OCI-LY3 (cell line): Measurements from ENCODE around the gene PIGX.

Experiments used
- CTCF ChIP-seq: fragments of 200-600, 300-600 bp; sonication (generic); IDR thresholded peaks from 2 replicates; pipeline ENCODE4 v1.5.1; 2014; ENCODE audit warnings: antibody characterized with exemption, low read length, low read depth
- EZH2phosphoT487 ChIP-seq: fragments of 200-600 bp; shearing (Covaris generic); IDR thresholded peaks from 2 replicates; pipeline ENCODE4 v1.6.1; 2018; ENCODE audit warnings: antibody characterized with exemption, mixed run types, low read depth

DNA sequence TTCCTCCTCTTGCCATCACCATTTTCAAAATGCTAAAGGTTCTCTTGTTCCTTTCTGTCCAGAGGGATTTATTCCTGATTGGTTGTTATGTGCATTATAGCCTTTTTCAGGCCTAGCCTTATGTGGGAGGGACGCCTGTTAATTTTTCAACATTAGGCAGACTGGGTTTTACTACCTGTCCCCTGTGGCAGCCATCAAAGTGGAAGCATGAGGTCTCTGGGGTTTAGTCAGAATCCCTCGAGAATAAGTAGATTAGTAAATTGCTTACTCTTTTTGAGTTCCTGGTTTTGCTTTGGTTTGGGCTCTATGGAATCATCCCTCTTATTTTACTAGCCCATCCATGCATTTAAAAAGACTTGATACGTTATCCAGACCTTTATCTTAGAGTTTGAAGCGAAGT, 59.9 kb downstream of the PIGX start:
- no peak for TF ChIP-seq CTCF
- TF ChIP-seq EZH2phosphoT487: no peak
